HG03066 (cell line): ENCODE measurements around the gene PLA2R1.

Experiments
- ATAC-seq: cut with Tn5 transposase; IDR thresholded peaks from one replicate; pipeline ENCODE4 v1.9.1; 2021; ENCODE audit warnings: low read depth; ENCODE audit not compliant: unreplicated experiment

Gene PLA2R1

DNA sequence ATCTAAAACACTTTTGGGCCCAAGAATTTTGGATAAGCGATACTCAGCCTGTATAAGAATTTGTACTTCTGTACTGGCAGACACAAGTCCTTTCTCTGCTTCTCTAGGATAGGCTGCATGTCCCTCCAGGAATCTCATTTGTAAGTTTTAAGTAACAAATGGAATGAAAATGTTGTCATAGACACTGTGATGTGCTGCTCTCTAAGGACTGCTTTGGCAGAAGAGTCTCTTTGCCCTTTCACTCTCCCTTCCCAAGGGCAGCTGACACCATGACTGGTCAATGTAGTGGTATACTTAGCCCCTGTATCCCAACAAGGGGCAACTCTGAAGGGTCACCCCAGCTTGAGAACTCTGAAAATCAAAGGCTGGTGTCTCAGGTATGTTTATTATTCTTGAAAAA lies 27.3 kb downstream of the PLA2R1 start:
- no peak for ATAC-seq

DNA sequence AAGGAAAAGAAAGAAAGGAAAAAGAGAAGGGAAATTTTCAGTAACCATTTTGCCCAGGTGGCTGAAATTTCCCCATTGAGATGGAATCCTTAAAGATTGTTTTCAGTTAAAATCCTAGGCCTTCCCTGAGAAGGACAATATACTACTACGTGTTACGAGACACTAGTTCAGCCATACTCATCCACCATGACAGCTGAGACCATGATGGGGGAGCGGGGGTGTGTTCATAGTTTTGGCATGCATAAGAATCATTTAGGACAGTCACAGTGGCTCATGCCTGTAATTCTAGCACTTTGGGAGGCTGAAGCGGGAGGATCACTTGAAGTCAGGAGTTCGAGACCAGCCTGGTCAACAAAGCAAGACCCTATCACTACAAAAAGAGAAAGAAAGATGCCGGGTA lies 28.0 kb downstream of the PLA2R1 start:
- ATAC-seq = no peak

DNA sequence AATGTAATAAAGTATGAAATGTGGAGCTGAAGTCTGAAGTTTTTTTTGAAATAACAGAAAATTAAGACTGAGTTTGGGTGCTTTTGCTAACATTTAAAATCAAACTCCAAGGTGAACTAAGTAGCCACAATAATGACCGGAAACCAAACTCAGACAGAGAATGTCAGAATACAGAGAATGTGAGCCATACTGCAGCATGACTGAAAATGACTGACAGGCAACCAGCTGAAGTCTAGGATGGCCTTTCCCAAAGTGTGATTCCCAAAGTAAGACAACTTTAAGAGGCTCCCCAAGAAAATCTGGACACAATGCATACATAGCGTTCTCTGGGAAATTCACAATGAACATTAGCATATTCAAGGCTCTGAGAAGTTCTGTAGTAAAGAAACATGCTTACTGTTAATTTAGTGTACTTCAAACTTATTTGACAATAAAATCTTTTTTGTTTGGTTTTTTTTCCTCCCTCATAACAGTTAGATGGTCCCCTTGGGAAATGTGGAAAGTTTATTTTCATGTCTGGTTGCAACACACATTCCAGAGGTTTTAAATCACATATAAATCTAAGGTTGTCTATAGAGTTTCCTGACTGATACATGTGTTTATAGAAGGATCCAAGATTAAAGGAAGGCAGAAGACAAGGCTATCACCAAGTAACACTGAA lies 28.6 kb downstream of the PLA2R1 start:
- no peak for ATAC-seq

DNA sequence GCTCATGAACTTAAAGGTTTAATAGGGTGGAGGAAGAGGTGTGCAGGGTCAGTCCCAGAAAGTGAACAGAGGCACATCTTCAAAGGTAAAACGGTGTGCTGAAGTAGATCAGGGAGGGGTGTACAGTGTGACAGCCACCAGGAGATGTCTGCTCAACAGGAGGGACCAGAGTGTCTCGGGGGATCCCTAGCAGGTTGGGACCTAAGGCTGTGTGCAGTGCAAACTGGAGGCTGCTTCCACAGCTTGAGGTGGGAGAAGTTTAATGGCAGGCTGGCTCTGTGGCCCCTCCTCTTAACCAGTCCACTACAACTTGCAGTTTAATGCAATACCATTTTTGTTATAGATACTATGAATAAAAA lies 33.2 kb downstream of the PLA2R1 start:
- no peak for ATAC-seq

DNA sequence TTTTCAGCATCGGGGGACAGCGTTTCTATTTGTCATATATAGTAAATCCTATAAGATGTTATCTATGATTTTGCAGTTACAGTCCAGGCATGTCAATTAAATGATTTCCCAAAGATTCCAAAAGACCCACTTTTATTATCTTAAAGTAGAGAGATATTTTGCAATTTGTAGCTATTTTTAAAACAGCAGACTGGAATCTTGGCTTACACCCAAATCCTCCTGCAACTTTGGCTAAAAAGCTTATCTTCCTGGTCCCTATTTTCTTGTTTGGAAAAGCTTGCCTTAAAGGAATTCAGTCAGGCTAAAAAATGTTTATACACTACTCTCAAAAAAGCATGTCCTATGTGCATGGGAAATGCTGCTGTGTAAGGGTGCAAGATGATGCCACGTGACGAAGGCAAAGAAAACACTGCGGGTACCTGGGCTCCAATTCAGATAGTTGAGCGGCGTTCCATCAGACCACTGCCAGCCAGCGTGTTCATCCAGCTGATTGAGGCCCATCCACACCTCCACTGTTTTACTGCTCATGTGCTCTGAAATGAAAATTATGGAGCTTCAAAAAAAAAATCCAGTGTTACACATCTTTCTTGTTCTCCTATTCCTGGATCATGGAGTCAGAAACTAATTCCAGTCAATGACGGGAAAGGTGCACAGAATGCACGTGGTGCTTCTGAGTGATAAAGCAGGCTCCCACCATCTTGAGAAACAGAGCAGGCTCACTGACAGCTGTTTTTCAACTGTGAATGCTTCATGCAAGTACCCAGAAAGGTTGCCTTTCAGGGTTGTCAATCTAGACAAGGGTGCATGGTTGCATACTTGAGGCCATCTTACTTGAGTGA lies 33.8 kb downstream of the PLA2R1 start:
- no peak for ATAC-seq

GRCh38 chr2:160022162-160022561 lies 40.3 kb downstream of the PLA2R1 start:
- ATAC-seq = no peak

DNA sequence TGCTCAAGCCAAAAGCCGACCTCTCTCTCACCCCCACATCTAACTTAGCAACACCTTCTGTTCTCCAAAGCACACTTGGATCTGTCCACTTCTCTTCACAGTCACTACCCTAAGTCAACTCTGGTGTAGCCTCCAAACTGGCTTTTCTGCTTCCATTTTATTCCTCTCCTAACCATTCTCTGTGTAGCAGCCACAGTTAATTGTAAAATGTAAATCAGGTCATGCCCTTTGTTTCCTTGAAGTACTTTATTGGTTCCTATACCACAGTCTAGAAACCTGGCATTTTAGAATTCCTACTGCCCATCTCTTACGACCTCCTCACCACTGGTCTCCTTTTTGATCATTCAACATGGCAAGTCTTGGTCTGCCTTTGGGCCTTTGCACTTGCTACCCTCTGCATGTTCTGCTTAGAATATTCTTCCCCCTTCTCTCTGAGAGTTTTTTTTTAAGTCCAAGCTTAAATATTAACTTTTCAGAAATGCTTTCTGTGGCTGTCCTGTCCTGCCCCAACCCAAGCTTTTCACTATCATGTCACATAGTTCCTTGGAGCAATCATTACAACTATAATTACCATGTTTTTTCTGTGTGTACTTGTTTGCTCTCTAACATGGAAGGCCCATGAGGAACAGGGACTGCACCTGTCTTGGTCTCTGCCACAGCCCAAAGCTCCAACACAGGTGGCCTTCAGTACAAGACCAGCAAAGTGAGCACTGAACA lies 42.9 kb downstream of the PLA2R1 start:
- no peak for ATAC-seq

DNA sequence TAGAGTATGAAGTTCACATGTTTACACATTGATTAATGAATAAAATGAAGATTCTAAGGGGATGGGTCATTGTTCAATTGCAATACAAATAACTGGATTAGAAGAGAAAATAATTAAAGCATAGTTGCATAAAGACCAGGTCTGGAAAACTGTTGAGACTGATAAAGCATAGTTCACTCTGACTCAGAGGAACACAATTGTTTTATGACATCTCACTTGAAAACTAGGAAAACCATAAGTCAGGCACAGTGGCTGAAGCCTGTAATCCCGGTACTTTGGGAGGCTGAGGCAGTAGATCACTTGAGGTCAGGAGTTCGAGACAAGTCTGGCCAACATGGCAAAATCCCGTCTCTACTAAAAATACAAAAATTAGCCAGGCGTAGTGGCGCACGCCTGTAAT lies 46.7 kb downstream of the PLA2R1 start:
- ATAC-seq = no peak

DNA sequence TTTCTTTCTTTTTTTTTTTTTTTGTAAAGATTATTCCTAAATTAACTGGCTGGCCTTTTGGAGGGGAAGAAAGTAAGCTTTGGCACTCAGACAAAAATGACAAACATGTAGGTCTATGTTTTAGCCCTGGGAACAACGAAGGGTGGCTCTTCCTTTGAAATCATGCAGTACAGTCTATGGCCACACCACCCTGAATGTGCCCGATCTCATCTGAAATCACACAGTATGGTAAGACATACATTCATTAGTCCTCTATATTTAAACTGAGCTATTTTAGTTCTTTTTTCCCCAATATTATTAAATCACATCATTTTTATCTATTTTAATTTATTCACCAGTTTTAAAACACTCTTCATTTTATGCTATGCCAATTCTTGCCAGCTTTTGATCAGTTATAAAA lies 48.2 kb downstream of the PLA2R1 start:
- no peak for ATAC-seq

DNA sequence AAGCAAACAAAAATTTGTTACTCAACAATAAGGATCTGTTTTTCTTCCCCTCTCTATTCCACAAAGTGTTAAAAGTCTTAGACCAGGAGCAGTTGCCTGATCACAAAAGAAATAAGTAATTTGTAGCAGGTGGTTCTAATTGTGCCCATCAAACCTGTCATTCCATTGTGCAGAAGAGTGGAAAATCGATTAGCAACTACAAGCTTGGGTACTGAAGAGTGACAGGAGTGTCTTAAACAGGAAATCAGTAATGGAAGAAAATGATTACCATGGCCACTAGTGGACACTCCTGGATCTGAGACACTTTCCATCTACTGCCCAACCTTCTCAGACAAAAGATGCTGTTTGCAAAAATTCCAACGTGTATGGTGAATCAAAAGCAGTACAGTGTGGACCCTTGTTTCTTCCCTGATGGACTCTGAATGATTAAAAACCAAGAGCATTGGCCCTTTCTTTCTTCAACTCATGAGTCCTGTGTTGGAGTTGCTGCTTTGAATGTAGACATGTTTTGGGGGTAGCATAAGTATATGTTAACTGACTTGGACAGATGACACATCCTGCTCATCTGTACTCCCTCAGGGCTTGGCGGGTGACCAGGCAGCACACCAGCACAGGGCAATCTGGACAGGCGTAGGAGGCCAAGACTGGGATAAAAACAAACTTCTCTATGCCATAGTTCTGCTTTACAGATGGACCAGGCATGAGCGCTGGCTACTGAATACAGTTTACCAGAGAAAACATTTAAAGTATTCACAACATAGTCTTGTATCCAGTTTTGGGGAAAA lies 51.9 kb downstream of the PLA2R1 start:
- no peak for ATAC-seq

DNA sequence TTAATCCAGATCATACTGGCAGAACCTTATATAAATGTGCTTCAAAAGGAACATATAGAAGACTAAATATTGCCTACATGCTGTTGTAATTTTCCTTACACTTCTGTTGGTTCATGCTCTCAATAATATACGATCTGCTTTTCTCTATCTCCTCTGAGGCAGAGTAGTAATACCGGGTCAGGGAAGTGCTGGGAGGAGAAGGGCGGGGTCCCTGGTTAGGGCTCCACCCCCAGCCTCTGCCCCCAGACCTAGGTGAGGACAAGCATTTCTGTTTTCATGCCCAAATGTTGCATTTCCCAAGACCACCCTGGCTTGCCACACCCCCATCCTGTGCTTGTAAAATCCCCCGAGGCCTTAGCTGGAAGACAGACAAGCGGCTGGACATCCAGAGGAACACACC lies 55.3 kb downstream of the PLA2R1 start:
- no peak for ATAC-seq

DNA sequence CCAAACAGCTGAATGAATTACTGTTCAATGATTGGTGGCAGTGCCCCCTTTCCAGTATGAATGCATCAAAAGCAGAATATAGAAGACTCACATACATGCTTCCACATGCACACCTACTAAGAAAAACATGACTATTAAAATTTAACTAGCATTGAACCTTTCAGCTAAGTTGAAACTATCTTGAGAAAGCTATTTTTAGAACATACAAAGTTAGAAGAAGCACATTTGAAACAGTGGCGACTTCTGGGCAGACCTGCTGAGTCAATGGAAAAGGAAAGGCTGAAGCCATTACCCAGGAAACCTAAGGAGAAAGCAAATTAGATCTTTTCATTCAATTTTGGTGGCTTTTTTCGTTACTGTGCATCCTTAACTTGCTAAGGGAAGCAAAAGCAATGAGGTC lies 55.9 kb downstream of the PLA2R1 start:
- peak; percentile 78 for ATAC-seq

- no peak for ATAC-seq
Measured at GRCh38 chr2:160005908-160006307, 56.5 kb downstream of the PLA2R1 start.

DNA sequence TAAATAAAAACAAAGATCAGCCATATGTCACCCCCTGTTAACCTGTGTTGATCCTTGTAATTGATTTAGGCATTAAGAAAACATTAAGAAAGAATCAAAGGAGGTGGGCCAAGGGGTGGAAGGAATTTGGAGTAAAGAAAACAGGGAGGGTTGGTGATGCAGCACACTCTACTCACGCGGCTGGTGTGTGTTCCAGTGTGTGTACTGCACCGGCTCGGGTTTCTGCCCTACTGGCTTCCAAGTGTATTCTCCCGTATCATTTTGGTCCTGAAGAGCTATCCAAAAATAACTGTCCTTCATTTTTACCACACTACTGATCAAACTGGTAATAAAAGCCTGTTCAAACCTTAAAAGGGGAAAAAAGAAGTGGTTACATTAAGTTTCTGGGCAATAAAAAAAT lies 56.9 kb downstream of the PLA2R1 start:
- ATAC-seq = no peak

DNA sequence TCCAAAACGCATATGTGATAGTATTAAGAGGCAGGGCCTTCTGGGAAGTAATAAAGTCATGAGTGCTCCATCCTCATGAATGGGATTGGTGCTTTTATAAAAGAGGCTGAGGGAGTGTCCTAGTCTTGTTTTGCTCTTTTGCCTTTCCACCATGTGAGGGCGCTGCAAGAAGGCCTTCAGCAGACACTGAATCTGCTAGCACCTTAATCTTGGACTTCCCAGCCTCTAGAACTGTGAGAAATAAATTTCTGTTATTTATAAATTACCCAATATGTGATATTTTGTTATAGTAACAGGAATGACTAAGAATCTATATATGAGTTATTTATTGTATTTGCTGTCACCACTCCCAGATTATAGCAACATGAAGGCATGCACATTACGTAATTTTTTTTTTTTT lies 63.5 kb downstream of the PLA2R1 start:
- ATAC-seq = no peak

GRCh38 chr2:159998243-159998642 lies 64.2 kb downstream of the PLA2R1 start:
- ATAC-seq = no peak

GRCh38 chr2:159996792-159997546 lies 65.4 kb downstream of the PLA2R1 start:
- no peak for ATAC-seq

DNA sequence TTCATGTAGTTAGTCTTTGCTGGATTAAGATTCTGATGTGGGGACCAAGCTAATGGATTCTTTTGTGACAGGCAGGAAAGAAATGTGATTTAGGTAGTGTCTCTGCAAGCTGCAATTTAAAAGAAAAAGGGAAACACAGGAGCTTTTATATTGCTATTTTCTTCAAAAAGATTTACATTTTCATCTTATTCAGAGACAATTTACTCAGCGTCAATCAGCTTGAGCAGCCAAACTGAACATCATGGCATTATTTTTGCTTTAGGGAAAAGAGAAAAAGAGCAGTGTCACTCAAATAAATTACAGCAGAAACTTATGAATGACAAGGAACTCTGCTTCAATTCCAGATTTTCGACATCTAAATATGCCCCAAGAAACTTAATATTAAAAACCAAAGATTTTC lies 67.4 kb downstream of the PLA2R1 start:
- ATAC-seq = no peak

GRCh38 chr2:159989249-159989648 lies 73.2 kb downstream of the PLA2R1 start:
- ATAC-seq = no peak

DNA sequence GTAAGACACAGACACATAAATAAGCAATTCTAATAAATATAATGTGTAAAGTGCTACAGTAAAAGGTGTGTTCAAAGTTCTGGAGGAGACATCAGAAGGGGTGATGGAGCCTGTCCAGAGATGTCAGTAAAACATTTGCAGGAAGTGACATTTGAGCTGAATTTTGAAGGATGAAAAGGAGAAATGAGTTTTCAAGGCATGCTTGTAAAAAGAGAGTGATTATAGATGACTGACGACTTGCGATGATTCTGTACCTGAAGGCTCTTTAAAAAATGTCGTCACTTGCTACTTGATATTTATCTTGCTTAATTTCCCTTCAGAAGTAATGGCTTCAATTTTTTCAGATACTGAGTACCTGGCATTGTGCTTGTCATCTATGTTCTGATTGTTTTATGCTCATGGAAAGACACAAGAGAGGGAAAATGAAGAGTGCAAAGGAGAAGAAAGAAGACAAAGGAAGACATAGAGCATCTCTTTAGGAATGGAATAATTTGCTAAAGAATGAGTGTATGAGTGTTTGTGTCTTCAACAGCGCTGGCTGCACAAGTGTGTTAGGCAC lies 73.9 kb downstream of the PLA2R1 start:
- no peak for ATAC-seq
